A549 (cell line): ENCODE results near the gene HIPK1. TPM values are rescaled to one million over a fixed set of nuclear protein-coding genes. Genes with fewer than 3 reads are reported as not detected.

ENCODE experiments used
- ATAC-seq, 2 experiments: fragments of 200-7000 bp in 1 of 2; fragments of >200 bp in 1 of 2; cut with Nextera tagmentation in 1 of 2; cut with Tn5 transposase in 1 of 2; 3 replicates each; pipeline versions ENCODE4 v1.8.0 to v1.9.1; 2018 to 2020; ENCODE audit warnings: mild to moderate bottlenecking in 1 of 2, moderate library complexity in 1 of 2
- CTCF ChIA-PET: fragments of 300-600 bp; sonication (Branson Sonifier 250); formaldehyde crosslinking; extraction: SDS; loops from one replicate; lab custom pipeline; 2021; ENCODE audit warnings: antibody characterized with exemption, inconsistent platforms; lab: Yijun Ruan, JAX
- POLR2A ChIA-PET: fragments of 350-600 bp; formaldehyde crosslinking; extraction: SDS; loops from one replicate; lab custom pipeline; 2021; ENCODE audit warnings: antibody characterized with exemption, inconsistent platforms; lab: Yijun Ruan, JAX
- DNase-seq, 2 experiments: peaks; one replicate each; pipeline versions ENCODE4 v3.0.0 to v3.0.0-alpha.2; 2011 to 2016; ENCODE audit warnings: low read depth in 1 of 2, low spot score in 1 of 2
- FAIRE-seq: peaks from 2 replicates; lab custom pipeline; 2011; peaks lifted over from hg19 to GRCh38; lab: Jason Lieb, UNC
- H3K27ac ChIP-seq, 2 experiments: fragments of >200 bp; sonication (Bioruptor Twin); formaldehyde crosslinking; 3 replicates each; pipeline ENCODE4 v1.5.1; 2016 to 2017
- H3K4me1 ChIP-seq: fragments of >200 bp; sonication (Bioruptor Twin); formaldehyde crosslinking; 3 replicates; pipeline ENCODE4 v1.6.1; 2016
- H3K4me2 ChIP-seq: fragments of >200 bp; sonication (Bioruptor Twin); formaldehyde crosslinking; 3 replicates; pipeline ENCODE4 v1.6.1; 2016
- H3K4me3 ChIP-seq: fragments of >200 bp; sonication (Bioruptor Twin); formaldehyde crosslinking; 3 replicates; pipeline ENCODE4 v1.5.1; 2016
- H3K9me3 ChIP-seq: fragments of >200 bp; sonication (Bioruptor Twin); formaldehyde crosslinking; 3 replicates; pipeline ENCODE4 v1.6.1; 2016
- BHLHE40 ChIP-seq: IDR thresholded peaks from 2 replicates; pipeline ENCODE4 v1.6.1; 2012; ENCODE audit warnings: low read depth, low read length, inconsistent platforms
- CBX2 ChIP-seq: fragments of 200-600 bp; sonication (generic); IDR thresholded peaks from 2 replicates; pipeline ENCODE4 v1.6.1; 2016; ENCODE audit warnings: low read depth, mild to moderate bottlenecking, borderline replicate concordance
- CEBPB ChIP-seq, 2 experiments: fragments of >200 bp in 1 of 2; sonication (Bioruptor Twin) in 1 of 2; formaldehyde crosslinking in 1 of 2; IDR thresholded peaks; 2 replicates each; pipeline ENCODE4 v1.6.1; 2012 to 2016
- EHF ChIP-seq: fragments of 250-450 bp; sonication (Bioruptor Pico); IDR thresholded peaks from 2 replicates; pipeline ENCODE4 v1.5.0; 2020; ENCODE audit warnings: mild to moderate bottlenecking
- EHMT2 ChIP-seq: fragments of 200-600 bp; sonication (generic); IDR thresholded peaks from 2 replicates; pipeline ENCODE4 v1.6.1; 2016; ENCODE audit warnings: antibody characterized with exemption, low read depth, mild to moderate bottlenecking, moderate library complexity
- ESRRA ChIP-seq: fragments of 150-350 bp; IDR thresholded peaks from 2 replicates; pipeline ENCODE4 v1.6.1; 2014; ENCODE audit warnings: mild to moderate bottlenecking, low read length, borderline replicate concordance
- FOSB ChIP-seq: fragments of 250-450 bp; sonication (Bioruptor Pico); IDR thresholded peaks from 2 replicates; pipeline ENCODE4 v1.5.0; 2020; ENCODE audit warnings: mild to moderate bottlenecking, moderate library complexity
- FOSL2 ChIP-seq, 2 experiments: fragments of 450-650 bp in 1 of 2; fragments of >200 bp in 1 of 2; sonication (Bioruptor Twin) in 1 of 2; formaldehyde crosslinking; IDR thresholded peaks; 2 replicates each; pipeline versions ENCODE4 v1.5.0 to v1.6.1; 2016 to 2020; ENCODE audit warnings: mild to moderate bottlenecking in 1 of 2, moderate library complexity in 1 of 2
- GATA3 ChIP-seq: IDR thresholded peaks from 2 replicates; pipeline ENCODE4 v1.6.1; 2012; ENCODE audit warnings: borderline replicate concordance
- HDAC2 ChIP-seq: fragments of 200-600 bp; sonication (generic); IDR thresholded peaks from 2 replicates; pipeline ENCODE4 v1.6.1; 2016
- JUN ChIP-seq, 2 experiments: fragments of >200 bp; sonication (Bioruptor Twin); formaldehyde crosslinking; IDR thresholded peaks; 2 replicates in 1 of 2; 3 replicates in 1 of 2; pipeline ENCODE4 v1.6.1; 2016 to 2017
- KDM1A ChIP-seq: fragments of 200-600 bp; sonication (generic); IDR thresholded peaks from 2 replicates; pipeline ENCODE4 v1.6.1; 2016; ENCODE audit warnings: low read depth, mild to moderate bottlenecking
- KDM5A ChIP-seq: fragments of 200-600 bp; sonication (generic); IDR thresholded peaks from 2 replicates; pipeline ENCODE4 v1.6.1; 2016; ENCODE audit warnings: antibody characterized with exemption, mild to moderate bottlenecking
- MYC ChIP-seq: IDR thresholded peaks from 2 replicates; pipeline ENCODE4 v1.6.1; 2012; ENCODE audit warnings: mild to moderate bottlenecking, inconsistent platforms, low read length, improper control_type of control experiment, borderline replicate concordance
- NFE2L2 ChIP-seq: fragments of 150-350 bp; conservative IDR thresholded peaks from 2 replicates; pipeline ENCODE4 v1.6.1; 2014; ENCODE audit warnings: low read length
- NR3C1 ChIP-seq: fragments of >200 bp; sonication (Bioruptor Twin); formaldehyde crosslinking; IDR thresholded peaks from 3 replicates; pipeline ENCODE4 v1.6.1; 2017
- PHF8 ChIP-seq: fragments of 200-600 bp; sonication (generic); IDR thresholded peaks from 2 replicates; pipeline ENCODE4 v1.6.1; 2016; ENCODE audit warnings: low read depth, mild to moderate bottlenecking, antibody characterized with exemption, moderate library complexity, borderline replicate concordance
- POLR2A ChIP-seq: IDR thresholded peaks from 2 replicates; pipeline ENCODE4 v1.6.1; 2012; ENCODE audit warnings: mild to moderate bottlenecking, low read length
- RAD21 ChIP-seq, 2 experiments: fragments of >200 bp in 1 of 2; sonication (Bioruptor Twin) in 1 of 2; formaldehyde crosslinking in 1 of 2; IDR thresholded peaks in 1 of 2; conservative IDR thresholded peaks in 1 of 2; 2 replicates in 1 of 2; 3 replicates in 1 of 2; pipeline ENCODE4 v1.6.1; 2012 to 2018; ENCODE audit warnings: inconsistent platforms in 1 of 2
- RARB ChIP-seq: fragments of 250-450 bp; sonication (Bioruptor Pico); IDR thresholded peaks from 2 replicates; pipeline ENCODE4 v1.8.0; 2021; ENCODE audit warnings: mild to moderate bottlenecking, moderate library complexity
- RCOR1 ChIP-seq: fragments of 150-350 bp; IDR thresholded peaks from 2 replicates; pipeline ENCODE4 v1.6.1; 2014; ENCODE audit warnings: antibody characterized with exemption, low read length, low read depth
- SMC3 ChIP-seq: fragments of >200 bp; sonication (Bioruptor Twin); formaldehyde crosslinking; IDR thresholded peaks from 3 replicates; pipeline ENCODE4 v1.6.1; 2018; ENCODE audit warnings: inconsistent platforms
- ZC3H11A ChIP-seq: fragments of 450-650 bp; IDR thresholded peaks from 2 replicates; pipeline ENCODE4 v1.6.1; 2014; ENCODE audit warnings: antibody characterized with exemption, mild to moderate bottlenecking
- WGBS: methylation state at CpG from one replicate; pipeline ENCODE4 v1.1.6; 2017; ENCODE audit errors: missing lambda C conversion rate; 5-methylcytosine and 5-hydroxymethylcytosine counted together
- polyA plus RNA-seq, 4 experiments: library from polyadenylated mRNA; depleted of rRNA in 3 of 4; stranded (reverse); fragments of >200 nt; fragmentation: RNase III in 1 of 4; extraction: RNeasy Plus Mini Kit Qiagen cat#74134 plus additional on column Dnase treatment in 1 of 4; gene quantifications; 2 replicates in 3 of 4; 3 replicates in 1 of 4; pipeline ENCODE4 v1.2.3, GENCODE V29; 2011 to 2017
- TF ChIP-seq, protein P1 (sequence below): IDR thresholded peaks from 2 replicates; pipeline ENCODE4 v1.6.1; 2012; ENCODE audit warnings: low read depth, borderline replicate concordance
- TF ChIP-seq, protein P2 (sequence below): IDR thresholded peaks from 2 replicates; pipeline ENCODE4 v1.6.1; 2012
- TF ChIP-seq, protein P3 (sequence below): fragments of 200-600 bp; sonication (generic); IDR thresholded peaks from 2 replicates; pipeline ENCODE4 v1.6.1; 2016; ENCODE audit warnings: antibody characterized with exemption, mild to moderate bottlenecking, moderate library complexity
- TF ChIP-seq, protein P4 (sequence below): IDR thresholded peaks from 2 replicates; pipeline ENCODE4 v1.6.1; 2012
- TF ChIP-seq, protein P5 (sequence below): fragments of 250-450 bp; sonication (Bioruptor Pico); IDR thresholded peaks from 2 replicates; pipeline ENCODE4 v1.5.0; 2021; ENCODE audit warnings: mild to moderate bottlenecking, moderate library complexity, borderline replicate concordance
- TF ChIP-seq, protein P6 (sequence below): fragments of >200 bp; sonication (Bioruptor Twin); formaldehyde crosslinking; IDR thresholded peaks from 2 replicates; pipeline ENCODE4 v1.6.1; 2016

HIPK1 gene
- polyA plus RNA-seq, 2 of the 4 experiments (the other 2 are of a cell fraction) = 11.3 to 27.4 TPM

DNA sequence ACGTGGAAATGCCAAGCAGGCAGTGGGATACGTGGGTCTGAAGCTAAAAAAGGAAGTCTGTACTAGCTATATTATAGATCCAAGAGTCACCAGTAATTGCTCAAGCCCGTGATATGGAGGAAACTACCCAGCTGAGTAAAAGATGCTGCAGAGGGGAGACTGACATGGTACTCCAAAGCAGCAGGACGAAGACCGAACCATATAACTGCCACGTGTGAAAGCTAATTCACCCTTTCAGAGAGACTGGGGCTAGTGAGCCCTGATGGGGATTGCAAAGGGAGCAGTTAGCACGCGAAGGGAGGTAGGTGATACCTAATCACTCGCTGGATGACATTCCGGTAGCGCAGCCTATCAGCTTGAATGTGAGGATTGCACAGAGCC, 24.8 kb upstream of the HIPK1 start:
- peak overlapping the region; percentile 77 for H3K4me3 ChIP-seq
- H3K4me2 ChIP-seq = peak overlapping the region; percentile 95
- H3K4me1 ChIP-seq = peaks cover 9% of the 10 kb centered on the region; the same call in 1 of the 3 replicates
- H3K9me3 ChIP-seq = no peaks in the 10 kb centered on the region
- no peak for FAIRE-seq
- CTCF ChIA-PET = interaction anchor here (0.7 to 3.0 kb wide), 8 partner anchors 17 to 72 kb away, joined by 3 to 11 read pairs (median 3); partner anchors contain the start of genes BCL2L15 and HIPK1
- peak in 1 of 2 experiments; percentile 61; a peak in 3 of 6 replicates for ATAC-seq
- 1% methylated on average over 11 of the region's 11 CpGs for WGBS
- H3K27ac ChIP-seq = peak overlapping the region; percentile 83 to 92
- DNase-seq = no peak
- POLR2A ChIA-PET = interaction anchor here (3.5 kb wide), 1 partner anchor 26 kb away, joined by 32 read pairs; the partner anchor contains the start of gene HIPK1
- TF ChIP-seq, protein P1, sequence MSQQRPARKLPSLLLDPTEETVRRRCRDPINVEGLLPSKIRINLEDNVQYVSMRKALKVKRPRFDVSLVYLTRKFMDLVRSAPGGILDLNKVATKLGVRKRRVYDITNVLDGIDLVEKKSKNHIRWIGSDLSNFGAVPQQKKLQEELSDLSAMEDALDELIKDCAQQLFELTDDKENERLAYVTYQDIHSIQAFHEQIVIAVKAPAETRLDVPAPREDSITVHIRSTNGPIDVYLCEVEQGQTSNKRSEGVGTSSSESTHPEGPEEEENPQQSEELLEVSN = no peak
- TF ChIP-seq RARB (no peak), BHLHE40 (no peak), FOSL2 (IDR thresholded peaks at IDR 0.05) (no peak), FOSL2 (CRISPR knock-in tag; IDR thresholded peaks at IDR 0.05) (no peak), RCOR1 (no peak), PHF8 (no peak), NFE2L2 (no peak), CEBPB (IDR thresholded peaks at IDR 0.05) (no peak)
- TF ChIP-seq, protein P2, sequence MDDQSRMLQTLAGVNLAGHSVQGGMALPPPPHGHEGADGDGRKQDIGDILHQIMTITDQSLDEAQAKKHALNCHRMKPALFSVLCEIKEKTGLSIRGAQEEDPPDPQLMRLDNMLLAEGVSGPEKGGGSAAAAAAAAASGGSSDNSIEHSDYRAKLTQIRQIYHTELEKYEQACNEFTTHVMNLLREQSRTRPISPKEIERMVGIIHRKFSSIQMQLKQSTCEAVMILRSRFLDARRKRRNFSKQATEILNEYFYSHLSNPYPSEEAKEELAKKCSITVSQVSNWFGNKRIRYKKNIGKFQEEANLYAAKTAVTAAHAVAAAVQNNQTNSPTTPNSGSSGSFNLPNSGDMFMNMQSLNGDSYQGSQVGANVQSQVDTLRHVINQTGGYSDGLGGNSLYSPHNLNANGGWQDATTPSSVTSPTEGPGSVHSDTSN = no peak
- TF ChIP-seq, protein P3, sequence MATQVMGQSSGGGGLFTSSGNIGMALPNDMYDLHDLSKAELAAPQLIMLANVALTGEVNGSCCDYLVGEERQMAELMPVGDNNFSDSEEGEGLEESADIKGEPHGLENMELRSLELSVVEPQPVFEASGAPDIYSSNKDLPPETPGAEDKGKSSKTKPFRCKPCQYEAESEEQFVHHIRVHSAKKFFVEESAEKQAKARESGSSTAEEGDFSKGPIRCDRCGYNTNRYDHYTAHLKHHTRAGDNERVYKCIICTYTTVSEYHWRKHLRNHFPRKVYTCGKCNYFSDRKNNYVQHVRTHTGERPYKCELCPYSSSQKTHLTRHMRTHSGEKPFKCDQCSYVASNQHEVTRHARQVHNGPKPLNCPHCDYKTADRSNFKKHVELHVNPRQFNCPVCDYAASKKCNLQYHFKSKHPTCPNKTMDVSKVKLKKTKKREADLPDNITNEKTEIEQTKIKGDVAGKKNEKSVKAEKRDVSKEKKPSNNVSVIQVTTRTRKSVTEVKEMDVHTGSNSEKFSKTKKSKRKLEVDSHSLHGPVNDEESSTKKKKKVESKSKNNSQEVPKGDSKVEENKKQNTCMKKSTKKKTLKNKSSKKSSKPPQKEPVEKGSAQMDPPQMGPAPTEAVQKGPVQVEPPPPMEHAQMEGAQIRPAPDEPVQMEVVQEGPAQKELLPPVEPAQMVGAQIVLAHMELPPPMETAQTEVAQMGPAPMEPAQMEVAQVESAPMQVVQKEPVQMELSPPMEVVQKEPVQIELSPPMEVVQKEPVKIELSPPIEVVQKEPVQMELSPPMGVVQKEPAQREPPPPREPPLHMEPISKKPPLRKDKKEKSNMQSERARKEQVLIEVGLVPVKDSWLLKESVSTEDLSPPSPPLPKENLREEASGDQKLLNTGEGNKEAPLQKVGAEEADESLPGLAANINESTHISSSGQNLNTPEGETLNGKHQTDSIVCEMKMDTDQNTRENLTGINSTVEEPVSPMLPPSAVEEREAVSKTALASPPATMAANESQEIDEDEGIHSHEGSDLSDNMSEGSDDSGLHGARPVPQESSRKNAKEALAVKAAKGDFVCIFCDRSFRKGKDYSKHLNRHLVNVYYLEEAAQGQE = no peak

DNA sequence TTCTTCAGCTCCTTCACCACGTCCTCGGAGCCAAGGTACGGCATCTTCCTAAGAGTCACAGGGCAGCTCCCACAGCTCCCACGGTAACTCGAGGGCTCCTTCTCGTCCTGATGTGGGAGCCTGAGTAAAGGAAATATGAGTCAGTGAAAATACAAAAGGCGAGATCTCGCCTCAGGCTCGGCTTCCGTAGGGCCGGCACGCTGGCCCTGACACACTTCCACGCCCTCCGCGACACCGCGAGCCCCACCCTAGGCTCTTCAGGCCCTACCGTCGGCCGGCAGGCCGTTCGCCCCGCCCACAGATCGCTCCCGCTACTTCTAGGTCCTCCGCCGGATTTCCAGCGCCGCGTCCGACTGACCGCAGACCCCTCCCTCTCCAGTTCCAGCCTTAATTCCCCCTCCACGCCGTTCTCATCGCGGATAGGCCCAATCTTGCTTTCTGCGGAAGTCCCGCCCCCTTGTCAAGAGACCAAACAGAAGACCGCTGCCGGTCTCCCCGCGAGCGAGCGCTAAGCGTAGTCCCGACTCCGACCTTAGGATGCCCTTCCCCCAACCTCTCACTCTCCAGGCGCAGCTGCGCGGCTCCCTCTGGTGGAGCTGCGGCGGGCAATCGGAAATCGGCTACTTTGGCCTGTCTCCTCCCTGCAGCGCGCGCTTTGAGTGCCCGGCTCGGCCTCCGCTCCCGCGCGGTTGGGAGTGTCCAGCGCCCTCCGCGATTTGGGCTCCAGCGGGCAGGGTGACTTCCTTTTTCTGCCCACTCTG, 24.3 kb upstream of the HIPK1 start, which contains the start of the genes AP4B1 and DCLRE1B:
Gene AP4B1, minus strand, starts transcription at position 126 of the 761 bp plus-strand sequence. Its CDS starts 82 bp downstream, at position 44.
Gene DCLRE1B, plus strand, starts transcription at position 653 of the 761 bp plus-strand sequence. CDS start 261 bp downstream, outside the sequence.
- H3K4me2 ChIP-seq = peak within 1 kb of the TSS; percentile 95
- WGBS = under 1% methylated on average over 37 of the region's 67 CpGs
- peaks cover 9% of the 10 kb centered on the region; the same call in 1 of the 3 replicates for H3K4me1 ChIP-seq
- H3K4me3 ChIP-seq = peak within 1 kb of the TSS; percentile 77
- ChIA-PET POLR2A (interaction anchor here (3.5 kb wide), 1 partner anchor 25 kb away, joined by 32 read pairs; the partner anchor contains the start of gene HIPK1), CTCF (interaction anchor here (0.7 to 3.0 kb wide), 11 partner anchors 12 to 146 kb away, joined by 3 to 11 read pairs (median 3); partner anchors contain the start of genes BCL2L15, HIPK1 and PHTF1)
- ATAC-seq = peak; percentile 95 to 96
- DNase-seq = peak; percentile 86 to 99
- no peak for FAIRE-seq
- peak within 1 kb of the TSS; percentile 83 to 92 for H3K27ac ChIP-seq
- H3K9me3 ChIP-seq = no peaks in the 10 kb centered on the region
- TF ChIP-seq KDM5A = no peak
- TF ChIP-seq EHF (CRISPR knock-in tag) = no peak
- TF ChIP-seq KDM1A = no peak
- peak; percentile 61 to 76 for TF ChIP-seq RAD21 (conservative IDR thresholded peaks at IDR 0.05 in 1 of 2, IDR thresholded peaks at IDR 0.05 in 1 of 2)
- TF ChIP-seq, protein P4, sequence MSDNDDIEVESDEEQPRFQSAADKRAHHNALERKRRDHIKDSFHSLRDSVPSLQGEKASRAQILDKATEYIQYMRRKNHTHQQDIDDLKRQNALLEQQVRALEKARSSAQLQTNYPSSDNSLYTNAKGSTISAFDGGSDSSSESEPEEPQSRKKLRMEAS = peak; percentile 82; the same call in 1 of the 2 replicates
- TF ChIP-seq NR3C1 = no peak
- peak; percentile 53; the same call in 1 of the 2 replicates for TF ChIP-seq MYC
- no peak for TF ChIP-seq FOSB (CRISPR knock-in tag)
- no peak for TF ChIP-seq HDAC2
- peak; percentile 76 for TF ChIP-seq POLR2A
- TF ChIP-seq SMC3 = peak; percentile 68
- no peak for TF ChIP-seq ZC3H11A
- TF ChIP-seq EHMT2 = no peak
- no peak for TF ChIP-seq FOSL2 (IDR thresholded peaks at IDR 0.05)
- TF ChIP-seq FOSL2 (CRISPR knock-in tag; IDR thresholded peaks at IDR 0.05) = peak; percentile 63
- no peak for TF ChIP-seq ESRRA
- peak in 1 of 2 experiments; percentile 73; a peak in 3 of 5 replicates for TF ChIP-seq JUN (IDR thresholded peaks at IDR 0.05)
- no peak for TF ChIP-seq BHLHE40
- TF ChIP-seq, protein P5, sequence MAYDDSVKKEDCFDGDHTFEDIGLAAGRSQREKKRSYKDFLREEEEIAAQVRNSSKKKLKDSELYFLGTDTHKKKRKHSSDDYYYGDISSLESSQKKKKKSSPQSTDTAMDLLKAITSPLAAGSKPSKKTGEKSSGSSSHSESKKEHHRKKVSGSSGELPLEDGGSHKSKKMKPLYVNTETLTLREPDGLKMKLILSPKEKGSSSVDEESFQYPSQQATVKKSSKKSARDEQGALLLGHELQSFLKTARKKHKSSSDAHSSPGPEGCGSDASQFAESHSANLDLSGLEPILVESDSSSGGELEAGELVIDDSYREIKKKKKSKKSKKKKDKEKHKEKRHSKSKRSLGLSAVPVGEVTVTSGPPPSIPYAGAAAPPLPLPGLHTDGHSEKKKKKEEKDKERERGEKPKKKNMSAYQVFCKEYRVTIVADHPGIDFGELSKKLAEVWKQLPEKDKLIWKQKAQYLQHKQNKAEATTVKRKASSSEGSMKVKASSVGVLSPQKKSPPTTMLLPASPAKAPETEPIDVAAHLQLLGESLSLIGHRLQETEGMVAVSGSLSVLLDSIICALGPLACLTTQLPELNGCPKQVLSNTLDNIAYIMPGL (CRISPR knock-in tag) = no peak
- no peak for TF ChIP-seq CBX2
- 0 out of 2 replicates have a peak, but pooled peaks have one; percentile 18 for TF ChIP-seq GATA3
- TF ChIP-seq, protein P6, sequence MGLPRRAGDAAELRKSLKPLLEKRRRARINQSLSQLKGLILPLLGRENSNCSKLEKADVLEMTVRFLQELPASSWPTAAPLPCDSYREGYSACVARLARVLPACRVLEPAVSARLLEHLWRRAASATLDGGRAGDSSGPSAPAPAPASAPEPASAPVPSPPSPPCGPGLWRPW = no peak
